ENCODE data around the gene CEP112.

The CEP112 gene

GRCh38 chr17:66076546-66077190 lies 115.3 kb downstream of the CEP112 start:
- DNase-seq = no peak

- DNase-seq = no peak
These were observed 118.5 kb downstream of the CEP112 start for GRCh38 chr17:66073384-66073783.

- no peak for DNase-seq
These were observed 128.2 kb downstream of the CEP112 start for GRCh38 chr17:66063686-66064085.

GRCh38 chr17:66056148-66056547 lies 135.8 kb downstream of the CEP112 start:
- DNase-seq = no peak

- DNase-seq = no peak
These were observed 137.7 kb downstream of the CEP112 start for GRCh38 chr17:66054242-66054641.

GRCh38 chr17:66044083-66044482 lies 147.8 kb downstream of the CEP112 start:
- no peak for DNase-seq

- DNase-seq = no peak
These were observed 148.5 kb downstream of the CEP112 start for GRCh38 chr17:66043419-66043818.

- DNase-seq = no peak
These were observed 151.5 kb downstream of the CEP112 start for GRCh38 chr17:66040402-66040801.

GRCh38 chr17:66038125-66038524 lies 153.8 kb downstream of the CEP112 start:
- DNase-seq = no peak

GRCh38 chr17:66037221-66037620 lies 154.7 kb downstream of the CEP112 start:
- no peak for DNase-seq

GRCh38 chr17:66032082-66032712 lies 159.7 kb downstream of the CEP112 start:
- no peak for DNase-seq

GRCh38 chr17:66025551-66025950 lies 166.4 kb downstream of the CEP112 start:
- no peak for DNase-seq

GRCh38 chr17:66021757-66022156 lies 170.2 kb downstream of the CEP112 start:
- no peak for DNase-seq

- DNase-seq = no peak
These were observed 173.1 kb downstream of the CEP112 start for GRCh38 chr17:66018786-66019185.

- no peak for DNase-seq
These were observed 175.7 kb downstream of the CEP112 start for GRCh38 chr17:66016231-66016630.

- no peak for DNase-seq
These were observed 183.3 kb downstream of the CEP112 start for GRCh38 chr17:66008680-66009079.

GRCh38 chr17:66006654-66007053 lies 185.3 kb downstream of the CEP112 start:
- DNase-seq = no peak

GRCh38 chr17:66002812-66003211 lies 189.1 kb downstream of the CEP112 start:
- DNase-seq = no peak

GRCh38 chr17:66002063-66002585 lies 189.8 kb downstream of the CEP112 start:
- DNase-seq = no peak

GRCh38 chr17:66000216-66000615 lies 191.7 kb downstream of the CEP112 start:
- DNase-seq = no peak

- no peak for DNase-seq
These were observed 193.3 kb downstream of the CEP112 start for GRCh38 chr17:65998675-65999074.

- DNase-seq = no peak
These were observed 197.3 kb downstream of the CEP112 start for GRCh38 chr17:65994679-65995078.

- DNase-seq = no peak
These were observed 197.8 kb downstream of the CEP112 start for GRCh38 chr17:65994114-65994513.

- DNase-seq = no peak
These were observed 201.3 kb downstream of the CEP112 start for GRCh38 chr17:65990593-65990992.
